ENCODE measurements around the gene PPP2R2C.

- TF ChIP-seq ELF4 (IDR thresholded peaks at IDR 0.05): no peak
- no peak for TF ChIP-seq ZNF384 (IDR thresholded peaks at IDR 0.05)
Measured at GRCh38 chr4:6480534-6481088, 8.2 kb upstream of the PPP2R2C start.

Measured in HEK293T (cell line).